Kidney glomerular epithelial cell (primary cell): Measurements from ENCODE around the gene SP140L.
"Not testable (repeated sequence)": the region's sequence is repeated elsewhere in the genome, so short reads cannot be mapped to it uniquely, and the experiment has no call there.

Source experiments
- DNase-seq: peaks from one replicate; lab custom pipeline; 2025; lab: John Stamatoyannopoulos, UW

SP140L gene

GRCh38 chr2:230326453-230327417 lies at the start of gene SP140L:
Gene SP140L, plus strand, starts transcription at chr2:230327193. Its CDS starts 77 bp downstream, at chr2:230327270.
- peak; percentile 80 for DNase-seq

GRCh38 chr2:230282936-230283335 lies 44.1 kb upstream of the SP140L start:
- DNase-seq, result no peak

- DNase-seq, result no peak
Measured at GRCh38 chr2:230286048-230286447, 40.9 kb upstream of the SP140L start.

- not testable (repeated sequence) for DNase-seq
Measured at GRCh38 chr2:230289311-230289710, 37.7 kb upstream of the SP140L start.

- no peak for DNase-seq
Measured at GRCh38 chr2:230295192-230295591, 31.8 kb upstream of the SP140L start.

- no peak for DNase-seq
Measured at GRCh38 chr2:230296917-230297316, 30.1 kb upstream of the SP140L start.

GRCh38 chr2:230299618-230300017 lies 27.4 kb upstream of the SP140L start:
- DNase-seq, result no peak

- DNase-seq, result no peak
Measured at GRCh38 chr2:230305416-230306275, 21.3 kb upstream of the SP140L start.

- no peak for DNase-seq
Measured at GRCh38 chr2:230306474-230306873, 20.5 kb upstream of the SP140L start.

GRCh38 chr2:230307485-230307884 lies 19.5 kb upstream of the SP140L start:
- no peak for DNase-seq

- DNase-seq, result no peak
Measured at GRCh38 chr2:230308402-230309000, 18.5 kb upstream of the SP140L start.

GRCh38 chr2:230310792-230311191 lies 16.2 kb upstream of the SP140L start:
- not testable (repeated sequence) for DNase-seq

- DNase-seq, result not testable (repeated sequence)
Measured at GRCh38 chr2:230311634-230312033, 15.4 kb upstream of the SP140L start.

GRCh38 chr2:230312638-230313037 lies 14.4 kb upstream of the SP140L start:
- no peak for DNase-seq

GRCh38 chr2:230317366-230317765 lies 9.6 kb upstream of the SP140L start:
- DNase-seq, result no peak

- DNase-seq, result no peak
Measured at GRCh38 chr2:230318190-230319121, 8.5 kb upstream of the SP140L start.

- no peak for DNase-seq
Measured at GRCh38 chr2:230319211-230319862, 7.7 kb upstream of the SP140L start.

GRCh38 chr2:230321031-230321430 lies 6.0 kb upstream of the SP140L start:
- DNase-seq, result no peak

GRCh38 chr2:230322561-230323384 lies 4.2 kb upstream of the SP140L start:
- no peak for DNase-seq
